GM03348 (cell line): ENCODE data around the gene VSTM2B.
A peak's percentile ranks its signal among the peaks of the same experiment; 100 is the strongest.

Source experiments
- DNase-seq: peaks from one replicate; pipeline ENCODE4 v3.0.0; 2012; ENCODE audit warnings: low spot score

VSTM2B gene

DNA sequence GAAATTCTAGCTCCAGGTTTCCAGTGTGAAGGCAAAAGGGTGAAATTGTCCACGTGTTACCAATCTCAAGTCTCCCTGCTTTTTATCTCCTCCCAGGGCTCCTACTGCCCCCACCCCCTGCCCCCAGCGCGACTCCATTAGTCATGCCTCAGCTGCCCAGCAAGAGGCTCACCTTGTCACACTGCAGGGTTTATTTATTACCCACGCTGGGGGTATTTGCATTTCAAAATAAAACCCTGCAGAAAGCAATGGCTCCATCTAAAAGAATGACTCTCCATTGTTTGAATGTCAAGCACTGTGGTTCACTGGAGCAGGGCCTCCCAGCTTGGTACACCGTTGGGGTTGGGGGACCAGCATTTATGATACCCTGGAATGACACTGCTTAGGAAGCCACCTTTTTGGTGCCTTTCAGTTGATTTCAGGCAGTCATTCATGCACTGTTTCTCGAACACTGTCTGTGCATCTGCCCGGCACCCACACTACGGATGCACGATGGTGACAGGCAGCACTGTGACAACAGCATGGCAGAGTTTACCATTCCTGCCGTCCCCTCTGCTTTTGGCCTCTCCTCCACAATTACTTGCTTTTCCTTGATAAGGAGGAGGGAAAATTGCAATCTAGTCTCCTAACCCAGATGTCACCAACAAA, 70.4 kb downstream of the VSTM2B start:
- no peak for DNase-seq

DNA sequence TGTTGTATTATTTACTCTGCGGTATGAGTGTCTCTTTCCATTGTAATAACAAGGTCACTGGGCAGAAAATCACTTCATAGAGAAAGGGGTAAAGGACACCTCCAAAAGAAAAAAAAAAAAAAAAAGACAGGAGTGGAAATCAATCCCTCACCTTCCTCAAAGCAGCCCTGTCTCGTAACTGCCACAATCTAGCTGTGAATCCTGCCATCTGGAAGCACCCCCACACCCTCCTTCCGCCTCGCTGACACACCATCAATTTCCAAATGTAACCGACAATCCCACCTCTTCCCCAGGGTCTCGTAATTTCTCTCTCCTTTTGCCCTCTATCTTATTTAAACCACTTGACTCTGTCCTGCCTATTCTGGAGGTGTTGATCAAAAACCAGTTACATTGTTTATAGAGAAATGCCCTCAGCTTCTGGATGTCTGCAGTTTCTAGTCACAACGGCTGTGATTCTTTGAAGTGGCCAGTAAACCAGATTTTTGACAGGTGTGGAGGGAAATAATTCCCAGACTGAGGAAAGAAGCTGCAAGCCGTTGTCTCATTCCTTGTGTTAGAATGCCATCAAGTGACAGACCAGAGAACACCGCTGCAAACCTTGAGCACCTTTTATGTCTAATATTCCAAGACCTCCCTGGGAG, 71.2 kb downstream of the VSTM2B start:
- DNase-seq, result peak; percentile 33

DNA sequence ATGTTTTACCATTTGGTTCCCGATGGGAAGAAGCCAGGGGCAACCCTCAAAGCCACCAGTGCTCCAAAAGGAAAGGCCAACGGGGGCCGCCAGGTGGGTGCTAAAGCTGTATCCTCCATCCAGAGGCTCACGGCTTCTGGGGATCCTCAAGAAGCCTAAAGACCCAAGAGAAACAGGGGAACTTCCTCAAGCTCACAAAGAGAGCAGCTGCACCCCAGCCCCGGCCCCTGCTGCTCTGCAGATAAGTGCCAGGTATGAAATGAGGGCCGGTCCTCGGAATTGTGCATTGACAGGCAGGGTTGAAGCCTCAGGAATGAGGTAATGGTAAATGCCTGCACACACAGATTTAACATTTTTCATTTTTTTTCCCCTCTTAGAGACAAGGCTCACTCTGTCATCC, 72.2 kb downstream of the VSTM2B start:
- DNase-seq, result no peak

DNA sequence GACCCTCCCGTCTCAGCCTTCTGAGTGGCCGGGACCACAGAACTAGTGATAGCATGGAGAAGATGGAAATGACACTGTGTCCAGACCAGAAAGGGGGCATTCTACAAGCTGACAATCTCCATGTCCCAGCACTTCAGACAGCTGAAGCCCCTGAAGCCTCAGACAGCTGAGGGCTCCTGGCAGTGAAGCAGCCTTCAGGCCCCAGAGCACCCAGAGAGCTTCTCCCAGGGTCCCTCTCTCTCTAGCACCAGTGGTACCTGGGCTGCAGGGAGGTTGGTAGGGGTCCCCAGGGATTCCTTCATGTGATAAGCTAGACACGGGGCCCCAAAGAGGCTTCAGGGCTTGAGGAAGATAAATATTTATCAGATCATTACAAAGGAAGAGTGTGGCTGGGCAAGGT, 72.7 kb downstream of the VSTM2B start:
- DNase-seq, result no peak

DNA sequence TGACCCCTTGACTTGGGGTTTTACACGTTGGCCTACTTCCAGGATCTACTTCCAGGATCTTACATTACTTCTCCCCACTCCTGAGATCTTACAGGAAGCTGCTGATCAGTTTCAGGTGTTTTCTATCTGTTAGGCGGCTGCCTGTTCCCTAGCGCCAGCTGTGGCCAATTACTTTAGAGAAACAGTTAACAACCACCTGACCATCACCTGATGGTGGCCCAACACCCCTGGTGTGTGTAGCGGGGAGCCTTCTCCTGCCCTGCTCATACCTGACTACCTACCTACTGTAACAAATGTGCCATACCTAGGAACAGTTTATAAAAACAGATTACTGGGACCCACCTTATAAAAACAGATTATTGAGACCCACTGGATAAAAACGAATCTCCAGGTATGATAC, 77.5 kb downstream of the VSTM2B start:
- DNase-seq, result no peak

DNA sequence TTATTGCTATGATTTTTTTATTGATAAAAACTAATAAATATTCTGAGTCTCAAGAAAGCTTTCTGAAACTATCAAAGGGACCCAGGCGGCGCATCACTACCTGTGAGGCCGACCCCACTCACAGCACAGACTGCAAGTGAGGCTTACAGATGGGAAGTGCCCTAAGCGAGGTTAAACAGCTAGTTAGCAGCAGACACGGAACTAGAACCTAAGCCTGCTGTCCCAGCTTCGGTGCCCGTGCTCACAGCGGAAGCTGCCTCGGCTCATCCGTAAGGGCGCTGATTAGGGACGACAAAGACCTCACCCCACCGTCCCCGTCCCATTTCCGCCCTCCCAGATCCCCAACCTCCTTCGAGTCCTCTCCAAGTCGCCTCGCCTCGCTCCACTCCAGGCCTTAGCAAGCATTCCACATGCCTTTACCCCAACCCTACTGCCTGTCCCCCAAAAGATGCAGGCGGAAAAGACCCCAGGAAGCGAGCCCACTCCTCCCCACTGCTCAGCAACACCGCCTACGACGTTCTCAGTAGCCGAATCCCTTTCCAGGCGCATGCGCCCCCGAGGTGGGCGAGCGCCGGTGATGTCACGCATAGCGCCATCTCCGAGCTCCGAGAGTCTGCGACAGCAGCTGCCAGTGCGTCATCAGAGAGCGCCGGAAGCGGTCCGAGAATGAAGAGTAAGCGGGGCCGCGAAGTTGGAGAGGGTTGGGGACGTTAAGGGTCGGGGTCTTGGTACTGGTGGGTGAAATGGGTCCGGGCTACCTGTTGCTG, 80.0 kb downstream of the VSTM2B start, which contains the start of gene POP4:
Gene POP4 (plus strand): TSS at position 631 of the 767 bp plus-strand sequence. CDS start 36 bp downstream, at position 667.
- peak; percentile 99 for DNase-seq

DNA sequence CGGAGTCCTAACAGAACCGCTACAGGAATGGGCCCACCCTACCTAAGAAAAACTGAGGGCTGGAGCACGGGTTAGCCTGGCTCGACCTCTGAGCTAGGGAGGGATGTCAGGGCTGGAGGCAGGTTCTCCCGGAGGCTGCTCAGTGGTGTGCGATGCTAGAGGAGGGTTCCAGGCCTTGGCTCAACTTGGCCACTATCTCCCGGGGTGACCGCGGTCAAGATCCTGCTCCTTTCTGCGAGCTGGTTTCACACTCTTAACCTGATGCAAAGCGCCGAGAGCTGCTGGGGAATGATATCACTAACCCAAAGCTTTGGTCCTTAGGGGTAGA, 80.6 kb downstream of the VSTM2B start:
- no peak for DNase-seq

DNA sequence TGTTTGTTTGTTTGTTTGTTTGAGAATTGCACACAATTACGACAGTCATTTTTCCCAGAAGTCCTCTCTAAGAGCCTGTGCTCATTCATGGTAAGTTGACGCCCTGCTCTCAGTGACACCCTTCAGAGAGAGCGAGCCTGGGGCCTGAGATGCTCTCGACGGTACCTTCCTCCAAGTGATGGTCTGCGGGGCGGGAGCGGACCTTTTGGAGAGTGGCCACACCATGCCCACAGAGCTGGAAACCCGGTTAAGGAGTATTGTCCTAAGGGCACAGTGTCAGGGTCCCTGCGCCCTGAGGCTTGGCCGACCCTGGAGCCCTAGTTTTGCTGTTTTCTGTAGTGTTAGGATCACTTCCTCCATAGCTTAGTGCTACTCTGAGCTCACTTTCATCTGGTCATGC, 83.8 kb downstream of the VSTM2B start:
- no peak for DNase-seq

DNA sequence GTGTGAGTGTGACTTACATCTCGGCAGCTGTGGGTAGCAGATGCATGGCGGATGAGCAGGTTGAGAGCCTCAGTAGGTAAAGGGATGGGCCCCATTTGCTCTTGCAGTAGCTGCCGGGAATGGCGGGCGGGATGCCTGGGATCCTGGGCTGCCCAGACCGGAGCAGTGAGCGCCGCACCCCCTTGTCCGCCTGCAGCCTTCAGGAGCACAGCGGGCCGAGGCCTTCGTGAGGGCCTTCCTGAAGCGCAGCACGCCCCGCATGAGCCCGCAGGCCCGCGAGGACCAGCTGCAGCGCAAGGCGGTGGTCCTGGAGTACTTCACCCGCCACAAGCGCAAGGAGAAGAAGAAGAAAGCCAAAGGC, 84.4 kb downstream of the VSTM2B start:
- no peak for DNase-seq

DNA sequence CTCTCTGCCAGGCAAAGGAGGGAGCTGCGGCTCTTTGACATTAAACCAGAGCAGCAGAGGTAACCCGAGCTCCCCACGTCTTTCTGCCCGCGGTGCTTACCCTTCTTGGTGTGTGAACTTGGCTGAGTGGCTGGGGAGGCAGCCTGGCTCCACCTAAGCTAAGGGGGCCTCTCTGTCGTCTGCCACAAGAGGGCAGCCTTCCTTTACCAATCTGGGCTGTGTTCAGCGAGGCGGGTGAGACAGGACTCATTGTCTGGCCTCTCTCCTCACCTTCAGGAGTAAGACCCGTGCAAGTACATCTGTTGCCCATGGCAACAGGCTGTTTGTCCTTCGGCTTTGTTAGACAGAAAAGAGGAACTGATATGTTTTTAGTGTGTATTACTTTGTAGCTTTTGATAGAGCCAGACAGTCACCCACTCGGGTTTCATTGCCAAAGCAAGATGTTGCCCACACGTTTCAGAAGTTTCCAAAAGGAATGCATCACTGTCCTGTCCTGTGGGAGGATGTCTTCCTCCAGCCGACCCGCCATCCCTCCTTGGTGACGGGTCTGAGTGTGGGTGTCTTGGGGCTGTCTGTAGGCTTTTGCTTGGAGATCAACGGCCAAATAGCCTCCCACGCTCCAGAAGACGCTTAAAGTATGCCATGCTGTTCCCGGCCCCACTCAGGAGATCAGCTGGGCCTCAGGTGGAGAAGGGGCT, 84.9 kb downstream of the VSTM2B start:
- DNase-seq, result peak; percentile 94

DNA sequence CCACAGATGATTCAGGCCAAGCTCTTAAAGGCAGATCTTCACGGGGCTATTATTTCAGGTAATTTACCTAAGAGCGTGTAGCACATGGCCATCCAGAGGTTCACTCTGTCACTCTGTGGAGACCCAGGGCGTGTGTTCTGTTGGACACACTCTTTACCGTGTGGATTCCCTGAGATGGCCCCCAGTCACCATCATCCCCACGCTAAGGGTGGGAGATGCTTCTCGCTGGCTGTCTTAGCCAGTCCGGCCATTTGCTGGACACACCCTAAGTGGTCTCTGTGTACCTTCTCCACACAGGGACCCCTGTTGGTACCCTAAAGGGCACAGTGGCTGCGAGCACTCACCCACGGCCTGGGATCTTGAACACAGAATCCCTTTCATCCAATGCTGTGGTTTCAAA, 86.3 kb downstream of the VSTM2B start:
- DNase-seq, result no peak

DNA sequence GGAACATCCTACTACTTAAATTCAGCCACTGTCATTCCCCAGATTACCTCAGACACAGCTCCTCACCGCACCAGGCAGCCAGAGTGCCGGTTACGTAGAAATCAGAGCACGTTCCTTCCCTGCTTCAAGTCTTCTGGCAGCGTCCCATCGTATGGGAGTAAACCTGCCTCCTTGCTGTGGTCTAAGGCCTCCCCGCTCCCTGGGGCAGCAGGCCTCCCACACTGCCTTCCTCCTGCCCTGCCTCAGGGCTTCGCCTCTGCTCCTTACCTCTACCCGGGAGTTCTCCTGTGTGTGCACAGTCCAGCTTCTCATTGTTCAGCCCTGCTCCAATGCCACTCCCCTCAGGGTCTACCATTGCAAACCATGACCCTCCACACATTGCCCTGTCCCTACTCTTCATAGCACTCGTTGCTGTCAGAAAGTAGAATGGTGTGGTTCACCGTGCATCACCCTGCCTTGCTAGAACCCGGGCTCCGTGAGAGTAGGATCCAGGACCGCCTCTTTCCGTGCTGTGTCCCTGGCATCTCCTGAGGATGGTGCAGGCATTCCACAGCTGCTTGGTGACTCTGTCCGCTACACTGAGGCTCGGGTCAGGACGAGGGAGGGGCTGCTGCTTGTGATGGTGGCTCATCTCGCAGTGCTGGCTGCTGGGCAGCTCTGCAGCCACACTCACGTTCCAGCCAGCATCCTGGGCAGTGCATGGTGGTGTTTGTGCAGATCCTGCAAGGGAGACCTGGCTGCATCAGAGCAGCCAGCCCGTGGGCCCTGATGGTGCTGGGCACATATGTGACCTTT, 87.2 kb downstream of the VSTM2B start:
- no peak for DNase-seq

DNA sequence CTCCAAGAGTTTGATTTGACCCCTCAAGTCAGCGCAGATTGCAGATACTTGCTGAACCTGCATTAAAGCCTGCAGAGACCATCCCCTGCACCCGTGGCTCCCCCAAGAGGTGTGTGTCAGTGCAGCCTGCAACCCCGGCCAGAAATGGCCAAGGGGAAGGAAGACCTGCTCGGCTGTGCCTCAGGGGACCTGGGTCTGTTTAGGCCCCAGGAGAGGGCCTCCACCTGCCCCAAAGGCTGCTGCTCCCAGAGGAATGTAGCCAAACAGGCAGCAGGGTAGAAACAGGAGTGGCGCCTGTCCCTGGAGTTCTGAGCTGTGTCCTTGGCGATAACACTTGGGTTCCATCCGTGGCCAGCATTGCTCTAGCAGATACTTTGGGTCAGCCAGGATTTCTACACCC, 88.3 kb downstream of the VSTM2B start:
- DNase-seq, result no peak
